ENCODE results near the gene ZNF143.

GRCh38 chr11:9516113-9516512, 55.3 kb downstream of the ZNF143 start:
- no peak for TF ChIP-seq CTCF (IDR thresholded peaks at IDR 0.05)
- no peak for TF ChIP-seq ZFX (IDR thresholded peaks at IDR 0.05; ENCODE audit: borderline replicate concordance)
